ENCODE measurements around the gene ZNF99.

- TF ChIP-seq MYC (IDR thresholded peaks at IDR 0.05; ENCODE audit: low read depth, low read length) (no peak), CTCF (IDR thresholded peaks at IDR 0.05; ENCODE audit: low read depth, low read length) (no peak), POLR2A (IDR thresholded peaks at IDR 0.05; ENCODE audit: extremely low read depth, insufficient read length) (no peak), MAX (IDR thresholded peaks at IDR 0.05; ENCODE audit: low read depth, low read length) (no peak)
Measured at GRCh38 chr19:22783651-22784410, at the start of gene ZNF99.
